ENCODE measurements around the gene MRPL45.

The MRPL45 gene

GRCh38 chr17:38349097-38349730 lies 52.2 kb downstream of the MRPL45 start:
- peak; percentile 82 for DNase-seq (ENCODE audit: low read depth)

- no peak for DNase-seq (ENCODE audit: low read depth)
Measured at GRCh38 chr17:38350035-38350434, 53.1 kb downstream of the MRPL45 start.

- peak; percentile 94 for DNase-seq (ENCODE audit: low read depth)
Measured at GRCh38 chr17:38351412-38352222, 54.6 kb downstream of the MRPL45 start, which contains the start of gene SOCS7. Gene SOCS7 (plus strand): TSS chr17:38351844. CDS start chr17:38352053, 209 bp downstream.

GRCh38 chr17:38352245-38353085 lies 55.5 kb downstream of the MRPL45 start:
- DNase-seq (ENCODE audit: low read depth): peak; percentile 4

- DNase-seq (ENCODE audit: low read depth): no peak
Measured at GRCh38 chr17:38353086-38353604, 56.2 kb downstream of the MRPL45 start.

GRCh38 chr17:38353668-38354067 lies 56.7 kb downstream of the MRPL45 start:
- no peak for DNase-seq (ENCODE audit: low read depth)

GRCh38 chr17:38354466-38354865 lies 57.5 kb downstream of the MRPL45 start:
- no peak for DNase-seq (ENCODE audit: low read depth)

- no peak for DNase-seq (ENCODE audit: low read depth)
Measured at GRCh38 chr17:38355251-38355650, 58.3 kb downstream of the MRPL45 start.

GRCh38 chr17:38357486-38358123 lies 60.6 kb downstream of the MRPL45 start:
- DNase-seq (ENCODE audit: low read depth): no peak

GRCh38 chr17:38358586-38359513 lies 61.9 kb downstream of the MRPL45 start:
- DNase-seq (ENCODE audit: low read depth): no peak

- DNase-seq (ENCODE audit: low read depth): no peak
Measured at GRCh38 chr17:38361694-38362465, 64.9 kb downstream of the MRPL45 start.

- no peak for DNase-seq (ENCODE audit: low read depth)
Measured at GRCh38 chr17:38363016-38363415, 66.0 kb downstream of the MRPL45 start.

- DNase-seq (ENCODE audit: low read depth): no peak
Measured at GRCh38 chr17:38364741-38365140, 67.8 kb downstream of the MRPL45 start.

GRCh38 chr17:38369124-38369886 lies 72.3 kb downstream of the MRPL45 start:
- no peak for DNase-seq (ENCODE audit: low read depth)
